ENCODE data around the gene CLEC16A.

Gene CLEC16A

DNA sequence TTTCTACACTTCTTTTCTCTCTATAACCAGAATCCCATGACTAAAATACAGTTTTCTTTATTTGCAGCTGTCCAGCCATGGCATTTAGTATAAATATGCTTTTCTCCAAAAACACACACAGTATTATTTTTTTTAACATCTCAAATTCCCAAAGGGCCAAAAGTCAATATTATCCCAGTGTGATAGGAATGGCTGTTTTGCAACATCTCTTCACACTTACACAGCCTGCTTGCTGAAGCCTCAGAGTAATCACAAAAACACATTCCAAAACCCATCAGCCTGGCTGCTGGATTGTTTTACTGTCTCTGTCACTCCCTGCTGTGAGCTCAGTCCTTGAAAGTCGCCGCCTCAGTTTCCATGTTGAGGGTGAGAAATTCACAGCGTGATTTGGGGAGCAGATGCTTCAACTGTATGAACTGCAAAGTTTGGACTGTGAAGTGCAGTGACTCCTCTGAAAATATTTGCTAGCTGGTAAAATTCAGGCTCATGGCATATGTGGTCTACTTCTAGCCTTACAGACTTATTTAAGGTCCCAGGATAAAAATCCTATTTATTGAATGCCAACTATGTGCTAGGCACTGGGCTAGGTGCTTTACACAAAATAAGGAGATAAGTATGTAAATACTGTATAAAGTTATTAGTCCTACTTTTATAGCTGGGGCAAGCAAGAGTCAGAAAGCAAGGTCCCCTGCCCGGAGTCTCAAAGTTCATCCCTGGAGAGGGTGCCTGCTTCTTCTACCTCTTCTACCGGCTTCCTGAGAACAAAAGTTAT lies 195.1 kb downstream of the CLEC16A start:
- TF ChIP-seq, protein P1, sequence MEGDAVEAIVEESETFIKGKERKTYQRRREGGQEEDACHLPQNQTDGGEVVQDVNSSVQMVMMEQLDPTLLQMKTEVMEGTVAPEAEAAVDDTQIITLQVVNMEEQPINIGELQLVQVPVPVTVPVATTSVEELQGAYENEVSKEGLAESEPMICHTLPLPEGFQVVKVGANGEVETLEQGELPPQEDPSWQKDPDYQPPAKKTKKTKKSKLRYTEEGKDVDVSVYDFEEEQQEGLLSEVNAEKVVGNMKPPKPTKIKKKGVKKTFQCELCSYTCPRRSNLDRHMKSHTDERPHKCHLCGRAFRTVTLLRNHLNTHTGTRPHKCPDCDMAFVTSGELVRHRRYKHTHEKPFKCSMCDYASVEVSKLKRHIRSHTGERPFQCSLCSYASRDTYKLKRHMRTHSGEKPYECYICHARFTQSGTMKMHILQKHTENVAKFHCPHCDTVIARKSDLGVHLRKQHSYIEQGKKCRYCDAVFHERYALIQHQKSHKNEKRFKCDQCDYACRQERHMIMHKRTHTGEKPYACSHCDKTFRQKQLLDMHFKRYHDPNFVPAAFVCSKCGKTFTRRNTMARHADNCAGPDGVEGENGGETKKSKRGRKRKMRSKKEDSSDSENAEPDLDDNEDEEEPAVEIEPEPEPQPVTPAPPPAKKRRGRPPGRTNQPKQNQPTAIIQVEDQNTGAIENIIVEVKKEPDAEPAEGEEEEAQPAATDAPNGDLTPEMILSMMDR (IDR thresholded peaks at IDR 0.05; ENCODE audit: low read depth, low read length), result no peak
- peak; percentile 81 for DNase-seq (ENCODE audit: low read depth, low spot score)
- no peak overlapping the region for H3K4me3 ChIP-seq (ENCODE audit: low read depth, low read length)
- in situ Hi-C loops (cut with HindIII; ENCODE audit: low sequenced_read_pairs), result no loop called here

DNA sequence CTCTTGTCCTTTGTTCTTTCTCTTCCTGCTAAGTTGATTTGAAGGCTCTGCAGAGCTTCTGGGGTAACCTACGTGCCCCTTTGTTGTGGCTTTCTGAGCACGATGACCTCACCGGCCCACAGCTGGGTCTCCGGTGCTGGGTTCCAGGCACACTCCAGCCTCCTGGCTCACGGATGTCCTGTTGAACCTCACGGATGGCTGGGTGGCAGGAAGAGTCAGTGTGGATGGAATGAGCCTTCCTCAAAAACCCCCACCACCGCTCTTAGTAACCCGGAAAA lies 195.7 kb downstream of the CLEC16A start:
- H3K4me3 ChIP-seq (ENCODE audit: low read depth, low read length), result no peak overlapping the region
- TF ChIP-seq, protein P1 (IDR thresholded peaks at IDR 0.05; ENCODE audit: low read depth, low read length), result no peak
- in situ Hi-C loops (cut with HindIII; ENCODE audit: low sequenced_read_pairs), result no loop called here
- DNase-seq (ENCODE audit: low read depth, low spot score), result peak; percentile 18

DNA sequence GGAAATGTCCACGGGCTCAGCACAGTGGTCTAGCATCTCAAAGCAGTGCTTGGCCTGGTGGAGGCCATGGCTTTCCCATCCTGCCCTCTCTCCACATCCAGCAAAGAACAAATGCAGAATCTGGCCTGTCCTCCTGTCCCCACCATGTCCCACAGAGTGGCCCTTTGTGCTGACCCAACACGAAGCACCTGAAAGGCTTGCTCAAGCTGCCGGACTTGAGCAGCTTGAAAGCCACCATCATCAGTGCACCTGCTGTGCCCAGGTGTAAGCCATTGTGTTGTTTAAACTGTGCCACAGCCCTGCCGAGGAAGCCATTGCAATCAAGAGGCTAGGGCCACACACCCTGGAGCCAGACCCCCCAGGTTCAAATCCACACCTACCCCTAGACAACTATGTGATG lies 196.1 kb downstream of the CLEC16A start:
- H3K4me3 ChIP-seq (ENCODE audit: low read depth, low read length), result no peak overlapping the region
- TF ChIP-seq, protein P1 (IDR thresholded peaks at IDR 0.05; ENCODE audit: low read depth, low read length), result no peak
- in situ Hi-C loops (cut with HindIII; ENCODE audit: low sequenced_read_pairs), result no loop called here
- no peak for DNase-seq (ENCODE audit: low read depth, low spot score)

DNA sequence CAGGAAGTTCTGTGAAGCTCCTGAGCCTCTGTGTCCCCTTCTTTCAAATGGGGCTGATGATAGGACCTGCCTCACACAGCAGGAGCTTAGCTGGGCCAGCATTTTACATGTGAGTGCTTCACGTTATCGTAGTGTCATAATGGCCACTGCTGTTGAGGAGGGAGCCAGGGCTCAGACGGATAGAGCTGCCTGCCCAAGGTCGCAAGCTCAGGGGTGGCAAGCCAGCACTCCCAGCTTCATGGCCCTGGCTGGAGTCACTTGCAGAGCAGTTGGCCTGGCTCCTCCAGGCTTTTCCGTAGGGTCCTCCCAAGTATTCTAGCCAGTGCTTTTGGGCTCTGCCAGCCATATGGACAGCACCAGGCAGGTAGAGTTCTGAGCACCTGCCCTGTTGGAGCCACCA lies 196.5 kb downstream of the CLEC16A start:
- TF ChIP-seq, protein P1 (IDR thresholded peaks at IDR 0.05; ENCODE audit: low read depth, low read length), result no peak
- no peak overlapping the region for H3K4me3 ChIP-seq (ENCODE audit: low read depth, low read length)
- no peak for DNase-seq (ENCODE audit: low read depth, low spot score)
- in situ Hi-C loops (cut with HindIII; ENCODE audit: low sequenced_read_pairs), result no loop called here

DNA sequence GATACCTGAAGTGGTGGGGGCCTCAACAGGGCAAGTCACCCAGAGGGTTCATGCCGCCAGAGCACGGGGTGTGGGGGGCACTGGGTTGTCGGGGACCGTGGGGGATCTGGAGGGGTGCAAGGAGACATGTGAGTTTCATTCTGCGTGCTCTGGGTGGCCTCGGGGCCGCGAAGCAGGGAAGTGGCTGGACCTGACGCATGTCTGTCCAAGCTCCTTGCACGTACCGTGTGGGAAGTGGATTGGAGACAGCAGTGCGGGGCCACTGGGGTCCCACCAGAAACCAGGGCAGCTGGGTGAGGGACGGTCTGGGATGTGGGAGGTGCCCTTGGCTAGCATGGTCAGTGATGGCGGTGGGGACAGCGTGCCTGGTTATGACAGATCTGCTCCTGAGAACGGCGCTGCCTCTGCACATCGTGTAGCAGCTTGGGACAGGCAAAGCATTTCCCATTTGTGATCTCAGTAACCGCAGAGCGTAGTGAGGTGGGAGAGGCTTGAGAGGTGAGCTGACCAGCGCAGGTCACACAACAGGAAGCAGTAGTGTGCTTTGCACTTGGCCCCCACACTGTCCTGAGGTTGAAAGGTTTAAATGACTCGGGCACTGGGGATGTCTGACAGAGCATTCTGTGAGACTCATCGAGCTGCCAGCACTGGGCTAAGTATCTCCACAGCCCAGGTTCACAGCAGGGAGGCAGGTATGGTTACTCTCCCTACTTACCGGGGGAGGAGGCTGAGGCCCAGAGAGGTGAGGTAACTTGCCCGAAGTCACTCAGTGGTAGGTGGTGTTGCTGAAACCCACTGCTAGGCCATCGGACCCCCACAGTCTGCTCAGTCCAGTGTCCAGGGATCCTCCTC lies 197.3 kb downstream of the CLEC16A start:
- no peak for DNase-seq (ENCODE audit: low read depth, low spot score)
- no peak overlapping the region for H3K4me3 ChIP-seq (ENCODE audit: low read depth, low read length)
- in situ Hi-C loops (cut with HindIII; ENCODE audit: low sequenced_read_pairs), result no loop called here
- TF ChIP-seq, protein P1 (IDR thresholded peaks at IDR 0.05; ENCODE audit: low read depth, low read length), result no peak

DNA sequence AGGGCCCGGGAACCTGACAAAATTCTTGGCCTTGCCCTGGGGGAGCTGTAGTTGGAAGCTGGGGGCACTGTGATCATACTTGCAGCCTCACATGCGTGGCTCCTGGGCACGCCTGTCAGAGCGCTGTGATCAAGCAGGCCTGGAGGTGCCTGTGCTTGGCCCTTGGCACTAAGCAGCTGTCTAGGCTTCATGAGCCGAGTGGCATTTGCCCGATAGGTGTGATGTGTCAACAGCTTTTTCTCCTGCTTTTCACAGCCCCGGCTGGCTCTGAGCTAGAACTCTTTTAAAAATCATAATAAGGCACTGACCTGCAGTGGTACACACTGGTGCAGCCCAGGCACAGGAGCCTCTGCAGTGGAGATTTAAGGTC lies 197.9 kb downstream of the CLEC16A start:
- in situ Hi-C loops (cut with HindIII; ENCODE audit: low sequenced_read_pairs), result no loop called here
- no peak for DNase-seq (ENCODE audit: low read depth, low spot score)
- TF ChIP-seq, protein P1 (IDR thresholded peaks at IDR 0.05; ENCODE audit: low read depth, low read length), result no peak
- no peak overlapping the region for H3K4me3 ChIP-seq (ENCODE audit: low read depth, low read length)
